ENCODE measurements around the gene RSPH6A. TPM values are rescaled to one million over a fixed set of nuclear protein-coding genes. Genes with fewer than 3 reads are reported as not detected.

The RSPH6A gene
- total and polyA plus RNA-seq, 10 of the 15 experiments (the other 5 are each of a cell fraction or from before 2014, with no cell fraction given): 0.03 to 0.41 (median 0.22) TPM; not detected in 4

- TF ChIP-seq ZBTB11 (CRISPR knock-in tag; IDR thresholded peaks at IDR 0.05) (no peak), RFX5 (IDR thresholded peaks at IDR 0.05; ENCODE audit: low read depth, low read length) (no peak), CBX3 (IDR thresholded peaks at IDR 0.05; ENCODE audit: borderline replicate concordance, low read depth) (no peak), PAX8 (IDR thresholded peaks at IDR 0.05) (no peak), ZSCAN29 (IDR thresholded peaks at IDR 0.05) (no peak), CEBPB (IDR thresholded peaks at IDR 0.05; ENCODE audit: borderline replicate concordance in 1 of 2, low read depth in 2 of 2, low read length in 2 of 2) (no peak), E2F4 (IDR thresholded peaks at IDR 0.05; ENCODE audit: low read depth, low read length) (0 out of 2 replicates have a peak, but pooled peaks have one; percentile 41), CREM (IDR thresholded peaks at IDR 0.05; ENCODE audit: low read depth) (peak; percentile 97), NR2F1 (conservative IDR thresholded peaks at IDR 0.05) (peak; percentile 49; the same call in 1 of the 2 replicates), ZBTB4 (CRISPR knock-in tag; IDR thresholded peaks at IDR 0.05) (no peak), NRF1 (conservative IDR thresholded peaks at IDR 0.05; ENCODE audit: low read depth, low read length) (peak; percentile 75), FOS (IDR thresholded peaks at IDR 0.05; ENCODE audit: borderline replicate concordance, extremely low read depth, insufficient read length) (no peak), CEBPZ (IDR thresholded peaks at IDR 0.05; ENCODE audit: low read depth, low read length) (no peak), MTA3 (IDR thresholded peaks at IDR 0.05; ENCODE audit: borderline replicate concordance, low read length) (no peak), SUPT20H (IDR thresholded peaks at IDR 0.05; ENCODE audit: borderline replicate concordance, control insufficient read depth, low read depth, low read length) (no peak)
Measured at GRCh38 chr19:45862564-45863334, 47.6 kb upstream of the RSPH6A start, which contains the start of gene SYMPK (continued).
